ENCODE measurements around the gene NOTUM. TPM values are rescaled to one million over a fixed set of nuclear protein-coding genes. Genes with fewer than 3 reads are reported as not detected.

The NOTUM gene
- total and polyA plus RNA-seq, 2 experiments from 2014 or later, result 0.29 to 1.6 TPM

DNA sequence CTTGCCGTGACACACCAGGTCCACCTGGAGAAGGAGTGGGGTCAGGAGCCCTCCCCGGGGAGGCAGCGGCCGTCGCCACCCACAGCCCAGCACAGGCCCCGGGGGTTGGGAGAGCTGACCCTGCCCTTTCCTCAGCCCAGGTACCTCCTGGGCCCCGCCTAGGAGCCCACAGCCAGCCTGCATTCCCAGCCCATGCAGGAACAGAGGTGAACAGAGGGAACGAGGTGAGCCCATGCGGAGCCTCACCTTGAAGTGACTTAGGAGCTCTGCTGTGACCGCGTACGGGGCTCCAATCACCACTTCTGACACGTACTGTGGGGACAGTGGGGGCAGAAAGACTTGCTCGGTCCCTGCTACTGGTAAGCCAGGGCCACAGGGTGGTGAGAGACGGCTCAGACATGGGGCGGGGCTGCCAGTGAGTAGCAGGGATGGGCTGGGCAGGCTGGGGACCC, 55.5 kb downstream of the NOTUM start (continued):
- TF ChIP-seq, protein P1, sequence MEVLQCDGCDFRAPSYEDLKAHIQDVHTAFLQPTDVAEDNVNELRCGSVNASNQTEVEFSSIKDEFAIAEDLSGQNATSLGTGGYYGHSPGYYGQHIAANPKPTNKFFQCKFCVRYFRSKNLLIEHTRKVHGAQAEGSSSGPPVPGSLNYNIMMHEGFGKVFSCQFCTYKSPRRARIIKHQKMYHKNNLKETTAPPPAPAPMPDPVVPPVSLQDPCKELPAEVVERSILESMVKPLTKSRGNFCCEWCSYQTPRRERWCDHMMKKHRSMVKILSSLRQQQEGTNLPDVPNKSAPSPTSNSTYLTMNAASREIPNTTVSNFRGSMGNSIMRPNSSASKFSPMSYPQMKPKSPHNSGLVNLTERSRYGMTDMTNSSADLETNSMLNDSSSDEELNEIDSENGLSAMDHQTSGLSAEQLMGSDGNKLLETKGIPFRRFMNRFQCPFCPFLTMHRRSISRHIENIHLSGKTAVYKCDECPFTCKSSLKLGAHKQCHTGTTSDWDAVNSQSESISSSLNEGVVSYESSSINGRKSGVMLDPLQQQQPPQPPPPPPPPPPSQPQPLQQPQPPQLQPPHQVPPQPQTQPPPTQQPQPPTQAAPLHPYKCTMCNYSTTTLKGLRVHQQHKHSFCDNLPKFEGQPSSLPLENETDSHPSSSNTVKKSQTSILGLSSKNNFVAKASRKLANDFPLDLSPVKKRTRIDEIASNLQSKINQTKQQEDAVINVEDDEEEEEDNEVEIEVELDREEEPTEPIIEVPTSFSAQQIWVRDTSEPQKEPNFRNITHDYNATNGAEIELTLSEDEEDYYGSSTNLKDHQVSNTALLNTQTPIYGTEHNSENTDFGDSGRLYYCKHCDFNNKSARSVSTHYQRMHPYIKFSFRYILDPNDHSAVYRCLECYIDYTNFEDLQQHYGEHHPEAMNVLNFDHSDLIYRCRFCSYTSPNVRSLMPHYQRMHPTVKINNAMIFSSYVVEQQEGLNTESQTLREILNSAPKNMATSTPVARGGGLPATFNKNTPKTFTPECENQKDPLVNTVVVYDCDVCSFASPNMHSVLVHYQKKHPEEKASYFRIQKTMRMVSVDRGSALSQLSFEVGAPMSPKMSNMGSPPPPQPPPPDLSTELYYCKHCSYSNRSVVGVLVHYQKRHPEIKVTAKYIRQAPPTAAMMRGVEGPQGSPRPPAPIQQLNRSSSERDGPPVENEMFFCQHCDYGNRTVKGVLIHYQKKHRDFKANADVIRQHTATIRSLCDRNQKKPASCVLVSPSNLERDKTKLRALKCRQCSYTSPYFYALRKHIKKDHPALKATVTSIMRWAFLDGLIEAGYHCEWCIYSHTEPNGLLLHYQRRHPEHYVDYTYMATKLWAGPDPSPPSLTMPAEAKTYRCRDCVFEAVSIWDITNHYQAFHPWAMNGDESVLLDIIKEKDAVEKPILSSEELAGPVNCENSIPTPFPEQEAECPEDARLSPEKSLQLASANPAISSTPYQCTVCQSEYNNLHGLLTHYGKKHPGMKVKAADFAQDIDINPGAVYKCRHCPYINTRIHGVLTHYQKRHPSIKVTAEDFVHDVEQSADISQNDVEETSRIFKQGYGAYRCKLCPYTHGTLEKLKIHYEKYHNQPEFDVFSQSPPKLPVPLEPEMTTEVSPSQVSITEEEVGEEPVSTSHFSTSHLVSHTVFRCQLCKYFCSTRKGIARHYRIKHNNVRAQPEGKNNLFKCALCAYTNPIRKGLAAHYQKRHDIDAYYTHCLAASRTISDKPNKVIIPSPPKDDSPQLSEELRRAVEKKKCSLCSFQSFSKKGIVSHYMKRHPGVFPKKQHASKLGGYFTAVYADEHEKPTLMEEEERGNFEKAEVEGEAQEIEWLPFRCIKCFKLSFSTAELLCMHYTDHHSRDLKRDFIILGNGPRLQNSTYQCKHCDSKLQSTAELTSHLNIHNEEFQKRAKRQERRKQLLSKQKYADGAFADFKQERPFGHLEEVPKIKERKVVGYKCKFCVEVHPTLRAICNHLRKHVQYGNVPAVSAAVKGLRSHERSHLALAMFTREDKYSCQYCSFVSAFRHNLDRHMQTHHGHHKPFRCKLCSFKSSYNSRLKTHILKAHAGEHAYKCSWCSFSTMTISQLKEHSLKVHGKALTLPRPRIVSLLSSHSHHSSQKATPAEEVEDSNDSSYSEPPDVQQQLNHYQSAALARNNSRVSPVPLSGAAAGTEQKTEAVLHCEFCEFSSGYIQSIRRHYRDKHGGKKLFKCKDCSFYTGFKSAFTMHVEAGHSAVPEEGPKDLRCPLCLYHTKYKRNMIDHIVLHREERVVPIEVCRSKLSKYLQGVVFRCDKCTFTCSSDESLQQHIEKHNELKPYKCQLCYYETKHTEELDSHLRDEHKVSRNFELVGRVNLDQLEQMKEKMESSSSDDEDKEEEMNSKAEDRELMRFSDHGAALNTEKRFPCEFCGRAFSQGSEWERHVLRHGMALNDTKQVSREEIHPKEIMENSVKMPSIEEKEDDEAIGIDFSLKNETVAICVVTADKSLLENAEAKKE (CRISPR knock-in tag; IDR thresholded peaks at IDR 0.05), result no peak
- TF ChIP-seq, protein P2, sequence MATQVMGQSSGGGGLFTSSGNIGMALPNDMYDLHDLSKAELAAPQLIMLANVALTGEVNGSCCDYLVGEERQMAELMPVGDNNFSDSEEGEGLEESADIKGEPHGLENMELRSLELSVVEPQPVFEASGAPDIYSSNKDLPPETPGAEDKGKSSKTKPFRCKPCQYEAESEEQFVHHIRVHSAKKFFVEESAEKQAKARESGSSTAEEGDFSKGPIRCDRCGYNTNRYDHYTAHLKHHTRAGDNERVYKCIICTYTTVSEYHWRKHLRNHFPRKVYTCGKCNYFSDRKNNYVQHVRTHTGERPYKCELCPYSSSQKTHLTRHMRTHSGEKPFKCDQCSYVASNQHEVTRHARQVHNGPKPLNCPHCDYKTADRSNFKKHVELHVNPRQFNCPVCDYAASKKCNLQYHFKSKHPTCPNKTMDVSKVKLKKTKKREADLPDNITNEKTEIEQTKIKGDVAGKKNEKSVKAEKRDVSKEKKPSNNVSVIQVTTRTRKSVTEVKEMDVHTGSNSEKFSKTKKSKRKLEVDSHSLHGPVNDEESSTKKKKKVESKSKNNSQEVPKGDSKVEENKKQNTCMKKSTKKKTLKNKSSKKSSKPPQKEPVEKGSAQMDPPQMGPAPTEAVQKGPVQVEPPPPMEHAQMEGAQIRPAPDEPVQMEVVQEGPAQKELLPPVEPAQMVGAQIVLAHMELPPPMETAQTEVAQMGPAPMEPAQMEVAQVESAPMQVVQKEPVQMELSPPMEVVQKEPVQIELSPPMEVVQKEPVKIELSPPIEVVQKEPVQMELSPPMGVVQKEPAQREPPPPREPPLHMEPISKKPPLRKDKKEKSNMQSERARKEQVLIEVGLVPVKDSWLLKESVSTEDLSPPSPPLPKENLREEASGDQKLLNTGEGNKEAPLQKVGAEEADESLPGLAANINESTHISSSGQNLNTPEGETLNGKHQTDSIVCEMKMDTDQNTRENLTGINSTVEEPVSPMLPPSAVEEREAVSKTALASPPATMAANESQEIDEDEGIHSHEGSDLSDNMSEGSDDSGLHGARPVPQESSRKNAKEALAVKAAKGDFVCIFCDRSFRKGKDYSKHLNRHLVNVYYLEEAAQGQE (IDR thresholded peaks at IDR 0.05; ENCODE audit: unreplicated experiment), result no peak

DNA sequence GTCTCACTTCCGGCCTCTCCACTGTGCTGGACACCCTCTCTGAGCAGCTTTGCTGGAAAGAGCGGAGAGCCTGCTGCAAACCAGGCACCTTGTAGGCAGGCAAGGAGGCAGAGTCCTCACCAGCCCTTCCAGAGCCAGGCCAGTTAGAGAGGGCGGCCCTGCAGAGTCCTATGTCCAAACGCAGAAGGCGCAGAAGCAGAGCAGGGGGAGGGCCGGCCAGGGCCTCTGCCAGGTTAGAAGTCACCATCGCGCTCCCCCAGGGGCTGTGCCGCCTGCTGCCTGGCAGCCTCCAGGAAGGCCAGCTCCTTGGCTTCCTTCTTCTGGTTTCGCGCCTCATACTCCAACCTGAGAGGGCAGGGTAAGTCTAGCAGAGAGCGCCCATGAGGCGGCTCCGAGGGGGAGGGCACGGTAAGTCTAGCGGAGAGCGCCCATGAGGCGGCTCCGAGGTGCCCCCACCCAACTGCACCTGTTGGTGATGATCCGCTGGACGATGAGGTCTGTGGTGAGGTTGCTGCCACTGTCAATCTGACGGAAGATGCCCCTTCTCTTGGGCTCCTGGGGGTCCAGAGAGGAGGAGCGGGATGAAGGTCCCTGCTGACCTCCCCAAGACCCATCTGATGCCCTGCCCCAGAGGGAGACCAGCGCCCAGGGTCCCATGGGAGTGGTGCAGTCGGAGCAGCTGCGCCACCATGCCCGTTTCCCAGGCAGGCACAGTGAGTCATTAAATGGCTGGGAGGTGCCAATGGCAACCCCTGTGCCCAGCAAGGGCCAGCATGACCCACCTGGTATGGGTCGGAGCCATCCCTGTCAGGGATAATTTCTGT, 56.2 kb downstream of the NOTUM start:
- H3K9me3 Mint-ChIP-seq, result no peaks in the 10 kb centered on the region
- Histone ChIP-seq H3K36me3 (ENCODE audit: insufficient read depth) (peaks cover 6% of the 10 kb centered on the region; the same call in 1 of the 2 replicates), H3F3A (replicated peaks; ENCODE audit: low read depth) (peaks cover 15% of the 10 kb centered on the region), H3K4me2 (no peak overlapping the region), H3K27me3 (ENCODE audit: insufficient read depth) (peaks cover 18% of the 10 kb centered on the region), H3K9me2 (ENCODE audit: insufficient read depth) (no peaks in the 10 kb centered on the region), H3K4me3 (no peak overlapping the region), H3K4me1 (ENCODE audit: insufficient read depth) (no peaks in the 10 kb centered on the region; the same call in none of the 2 replicates), H4K20me1 (replicated peaks; ENCODE audit: insufficient read depth) (peaks cover 2% of the 10 kb centered on the region), H2AFZ (no peak overlapping the region), H3K27ac (ENCODE audit: low read depth) (no peak overlapping the region), H3K79me2 (replicated peaks; ENCODE audit: insufficient read depth) (peaks cover under 1% of the 10 kb centered on the region)
- peaks cover 19% of the 10 kb centered on the region for H3K27me3 Mint-ChIP-seq (ENCODE audit: insufficient read depth, low read depth, poor library complexity)
- peaks cover 3% of the 10 kb centered on the region; the same call in 2 of the 3 replicates for H3K4me1 Mint-ChIP-seq
- no peak overlapping the region for H3K27ac Mint-ChIP-seq
- DNase-seq (ENCODE audit: low spot score), result no peak
- no peak overlapping the region for H3K4me3 Mint-ChIP-seq
- H3K36me3 Mint-ChIP-seq (ENCODE audit: low read depth), result peaks cover 8% of the 10 kb centered on the region
- ATAC-seq, result no peak
- no peak for TF ChIP-seq ETS1 (IDR thresholded peaks at IDR 0.05)
- TF ChIP-seq JUNB (IDR thresholded peaks at IDR 0.05; ENCODE audit: unreplicated experiment), result no peak
- TF ChIP-seq EZH2 (IDR thresholded peaks at IDR 0.05; ENCODE audit: low read depth, unreplicated experiment), result no peak
- TF ChIP-seq NANOG (IDR thresholded peaks at IDR 0.05; ENCODE audit: borderline replicate concordance), result no peak
- TF ChIP-seq STAT1 (IDR thresholded peaks at IDR 0.05; ENCODE audit: unreplicated experiment), result no peak
- no peak for TF ChIP-seq POLR2AphosphoS5 (IDR thresholded peaks at IDR 0.05; ENCODE audit: low read depth)
- no peak for TF ChIP-seq ZNF114 (CRISPR knock-in tag; IDR thresholded peaks at IDR 0.05)

Data from GM23338 (cell line).